ENCODE results near the gene SLFN12L. TPM values are rescaled to one million over a fixed set of nuclear protein-coding genes. Genes with fewer than 3 reads are reported as not detected.

The SLFN12L gene
- total RNA-seq, 1 donor from 2014 or later = 2.4 TPM

- Mint-ChIP-seq H3K36me3 (ENCODE audit: low read depth) (no peaks in the 10 kb centered on the region), H3K27ac (peak overlapping the region; percentile 46), H3K27me3 (peaks cover 72% of the 10 kb centered on the region), H3K4me1 (peaks cover 17% of the 10 kb centered on the region), H3K9me3 (peaks cover 7% of the 10 kb centered on the region), H3K4me3 (no peak overlapping the region)
- ATAC-seq (ENCODE audit: low read depth) (no peak), DNase-seq (no peak)
- ChIA-PET POLR2A (no interaction called here), CTCF (no interaction called here)
- intact Hi-C loops (cut with micrococcal nuclease) = no loop called here
- no peak for TF ChIP-seq CTCF (IDR thresholded peaks at IDR 0.05)
Measured at GRCh38 chr17:35496451-35497290, 40.8 kb downstream of the SLFN12L start.

GRCh38 chr17:35493040-35493439, 44.4 kb downstream of the SLFN12L start:
- DNase-seq (no peak), ATAC-seq (ENCODE audit: low read depth) (no peak)
- Mint-ChIP-seq H3K36me3 (ENCODE audit: low read depth) (no peaks in the 10 kb centered on the region), H3K9me3 (peaks cover 2% of the 10 kb centered on the region), H3K4me3 (no peak overlapping the region), H3K27me3 (peaks cover 73% of the 10 kb centered on the region), H3K27ac (no peak overlapping the region), H3K4me1 (peaks cover 30% of the 10 kb centered on the region)
- CTCF ChIA-PET = no interaction called here
- intact Hi-C loops (cut with micrococcal nuclease) = no loop called here
- POLR2A ChIA-PET = no interaction called here
- TF ChIP-seq CTCF (IDR thresholded peaks at IDR 0.05) = no peak

GRCh38 chr17:35491417-35491816, 46.1 kb downstream of the SLFN12L start:
- no peak for TF ChIP-seq CTCF (IDR thresholded peaks at IDR 0.05)
- Mint-ChIP-seq H3K4me3 (no peak overlapping the region), H3K27me3 (peaks cover 66% of the 10 kb centered on the region), H3K9me3 (peaks cover 2% of the 10 kb centered on the region), H3K36me3 (ENCODE audit: low read depth) (no peaks in the 10 kb centered on the region), H3K4me1 (peaks cover 35% of the 10 kb centered on the region), H3K27ac (no peak overlapping the region)
- CTCF ChIA-PET = interaction anchor here (6.9 kb wide), 1 partner anchor 179 kb away, joined by 49 read pairs; no protein-coding TSS in a partner anchor
- no peak for DNase-seq
- intact Hi-C loops (cut with micrococcal nuclease) = no loop called here
- ATAC-seq (ENCODE audit: low read depth) = no peak
- POLR2A ChIA-PET = interaction anchor here (0.6 kb wide), 1 partner anchor 11 kb away, joined by 3 read pairs; no protein-coding TSS in a partner anchor

- no peak for DNase-seq
- intact Hi-C loops (cut with micrococcal nuclease) = loop anchor here (2.0 to 5.0 kb wide), 2 partner anchors 43 to 1452 kb away; no protein-coding TSS in a partner anchor
- Mint-ChIP-seq H3K4me3 (no peak overlapping the region), H3K27me3 (peaks cover 61% of the 10 kb centered on the region), H3K9me3 (peaks cover 2% of the 10 kb centered on the region), H3K36me3 (ENCODE audit: low read depth) (no peaks in the 10 kb centered on the region), H3K4me1 (peaks cover 31% of the 10 kb centered on the region), H3K27ac (no peak overlapping the region)
- ATAC-seq (ENCODE audit: low read depth) = no peak
- no peak for TF ChIP-seq CTCF (IDR thresholded peaks at IDR 0.05)
- ChIA-PET CTCF (interaction anchor here (6.9 kb wide), 1 partner anchor 177 kb away, joined by 49 read pairs; no protein-coding TSS in a partner anchor), POLR2A (no interaction called here)
Measured at GRCh38 chr17:35489944-35490343, 47.5 kb downstream of the SLFN12L start.

GRCh38 chr17:35488991-35489390, 48.5 kb downstream of the SLFN12L start:
- Mint-ChIP-seq H3K27me3 (peaks cover 58% of the 10 kb centered on the region), H3K9me3 (peaks cover 2% of the 10 kb centered on the region), H3K27ac (no peak overlapping the region), H3K36me3 (ENCODE audit: low read depth) (no peaks in the 10 kb centered on the region), H3K4me1 (peaks cover 31% of the 10 kb centered on the region), H3K4me3 (no peak overlapping the region)
- POLR2A ChIA-PET = interaction anchor here (2.4 kb wide), 2 partner anchors 40 to 176 kb away, joined by 15 to 18 read pairs; partner anchors contain the start of gene SLFN13
- CTCF ChIA-PET = interaction anchor here (0.7 to 6.9 kb wide), 2 partner anchors 142 to 176 kb away, joined by 3 to 49 read pairs; no protein-coding TSS in a partner anchor
- TF ChIP-seq CTCF (IDR thresholded peaks at IDR 0.05) = no peak
- DNase-seq (no peak), ATAC-seq (ENCODE audit: low read depth) (no peak)
- intact Hi-C loops (cut with micrococcal nuclease) = loop anchor here (2.0 to 5.0 kb wide), 2 partner anchors 44 to 1453 kb away; no protein-coding TSS in a partner anchor
